GM12865 (cell line): ENCODE results near the gene OR51A4.

Source experiments
- DNase-seq: peaks from one replicate; pipeline ENCODE4 v3.0.0; 2010; ENCODE audit warnings: low read depth
- H3K4me3 ChIP-seq: 2 replicates; pipeline ENCODE4 v1.5.1; 2011; ENCODE audit warnings: mild to moderate bottlenecking, low read depth, low read length, control low read depth
- CTCF ChIP-seq: IDR thresholded peaks from 2 replicates; pipeline ENCODE4 v1.5.1; 2011; ENCODE audit warnings: low read length, control low read depth, low read depth, inconsistent platforms; ENCODE audit not compliant: insufficient read depth; ENCODE audit errors: missing control alignments

OR51A4 gene

GRCh38 chr11:4922304-4922703 lies 25.1 kb downstream of the OR51A4 start:
- TF ChIP-seq CTCF, result no peak
- no peak for DNase-seq

GRCh38 chr11:4921796-4922195 lies 25.6 kb downstream of the OR51A4 start:
- no peak overlapping the region for H3K4me3 ChIP-seq
- no peak for DNase-seq

More at GRCh38 chr11:4922304-4922703, 25.1 kb downstream of the OR51A4 start:
- no peak overlapping the region for H3K4me3 ChIP-seq

GRCh38 chr11:4919250-4919649 lies 28.2 kb downstream of the OR51A4 start, which contains the start of gene OR51G2:
Gene OR51G2, minus strand, starts transcription at chr11:4919350. Its CDS starts 3,687 bp downstream, at chr11:4915663.
- no peak within 1 kb of the TSS for H3K4me3 ChIP-seq

More at GRCh38 chr11:4921796-4922195, 25.6 kb downstream of the OR51A4 start:
- no peak for TF ChIP-seq CTCF

GRCh38 chr11:4916581-4916980 lies 30.8 kb downstream of the OR51A4 start:
- TF ChIP-seq CTCF, result no peak
- no peak for DNase-seq
- no peak overlapping the region for H3K4me3 ChIP-seq

More at GRCh38 chr11:4919250-4919649, 28.2 kb downstream of the OR51A4 start, which contains the start of gene OR51G2:
- no peak for TF ChIP-seq CTCF
- no peak for DNase-seq

- DNase-seq, result no peak
- TF ChIP-seq CTCF, result no peak
- H3K4me3 ChIP-seq, result no peak within 1 kb of the TSS
Measured at GRCh38 chr11:4903484-4903883, 43.9 kb downstream of the OR51A4 start, which contains the start of gene OR51A7. Gene OR51A7, plus strand, starts transcription at chr11:4903783. Its CDS starts 3,587 bp downstream, at chr11:4907370.
